ENCODE measurements around the gene JSRP1. TPM values are rescaled to one million over a fixed set of nuclear protein-coding genes. Genes with fewer than 3 reads are reported as not detected.

Gene JSRP1
- total and polyA plus RNA-seq, 7 donors = 107 to 271 (median 137) TPM

DNA sequence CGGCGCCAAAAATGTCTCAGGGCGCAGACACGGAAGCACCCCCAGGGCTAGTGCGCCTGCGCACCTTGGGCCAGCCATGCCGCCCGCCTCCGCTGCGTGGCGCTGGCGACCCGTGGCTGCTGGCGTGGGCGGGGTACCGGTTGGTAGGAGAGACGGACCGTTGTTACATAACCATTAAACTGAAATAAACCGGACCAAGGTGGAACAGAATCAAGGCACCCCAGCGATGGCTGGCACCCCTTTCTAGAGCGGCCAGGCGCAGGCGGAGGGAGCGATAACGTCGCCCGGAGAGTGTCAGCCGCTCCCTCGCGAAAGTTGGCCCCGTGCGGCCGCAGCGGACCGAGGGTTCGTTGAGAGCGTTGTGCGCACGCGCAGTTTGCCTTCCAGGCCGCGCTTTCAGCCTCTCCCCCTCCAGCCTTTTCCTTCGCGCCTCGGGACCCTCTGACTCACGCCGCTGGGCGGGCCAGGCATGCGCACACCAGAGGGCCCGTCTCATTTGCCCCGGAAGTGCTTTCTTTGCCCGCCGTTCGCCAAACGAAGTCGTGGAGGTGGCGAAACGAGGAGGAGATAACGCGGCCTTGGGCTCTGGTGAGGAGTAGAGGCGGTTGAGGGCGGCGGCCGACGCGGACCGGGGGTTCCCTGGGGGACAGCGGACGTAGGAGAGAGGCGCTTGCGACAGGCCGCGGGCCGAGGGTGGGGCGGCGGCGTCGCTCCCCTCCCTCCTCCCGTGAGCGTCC, 19.7 kb downstream of the JSRP1 start, which contains the start of the genes PLEKHJ1 and SF3A2:
TSS of gene PLEKHJ1 (minus strand) at position 16 of the 737 bp plus-strand sequence. CDS start 81 bp downstream, outside the sequence.
TSS of gene SF3A2 (plus strand) at position 511 of the 737 bp plus-strand sequence. CDS start 6,595 bp downstream, outside the sequence.
- intact Hi-C loops (cut with DNase I) = loop anchor here (2.0 to 10.0 kb wide), 6 partner anchors 36 to 156 kb away; partner anchors contain the start of genes AP3D1 (in 1 of the 2), LSM7 (in 1 of the 2) and SPPL2B (in 1 of the 2)
- ATAC-seq (peak; percentile 88 to 90 (median 88)), DNase-seq (peak; percentile 97 to 99)
- H3K9me3 ChIP-seq = no peaks in the 10 kb centered on the region
- TF ChIP-seq, protein P1, sequence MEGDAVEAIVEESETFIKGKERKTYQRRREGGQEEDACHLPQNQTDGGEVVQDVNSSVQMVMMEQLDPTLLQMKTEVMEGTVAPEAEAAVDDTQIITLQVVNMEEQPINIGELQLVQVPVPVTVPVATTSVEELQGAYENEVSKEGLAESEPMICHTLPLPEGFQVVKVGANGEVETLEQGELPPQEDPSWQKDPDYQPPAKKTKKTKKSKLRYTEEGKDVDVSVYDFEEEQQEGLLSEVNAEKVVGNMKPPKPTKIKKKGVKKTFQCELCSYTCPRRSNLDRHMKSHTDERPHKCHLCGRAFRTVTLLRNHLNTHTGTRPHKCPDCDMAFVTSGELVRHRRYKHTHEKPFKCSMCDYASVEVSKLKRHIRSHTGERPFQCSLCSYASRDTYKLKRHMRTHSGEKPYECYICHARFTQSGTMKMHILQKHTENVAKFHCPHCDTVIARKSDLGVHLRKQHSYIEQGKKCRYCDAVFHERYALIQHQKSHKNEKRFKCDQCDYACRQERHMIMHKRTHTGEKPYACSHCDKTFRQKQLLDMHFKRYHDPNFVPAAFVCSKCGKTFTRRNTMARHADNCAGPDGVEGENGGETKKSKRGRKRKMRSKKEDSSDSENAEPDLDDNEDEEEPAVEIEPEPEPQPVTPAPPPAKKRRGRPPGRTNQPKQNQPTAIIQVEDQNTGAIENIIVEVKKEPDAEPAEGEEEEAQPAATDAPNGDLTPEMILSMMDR (IDR thresholded peaks at IDR 0.05) = peak; percentile 93
- 0% methylated on average over 61 to 80 of the region's 80 CpGs for WGBS, 3 donors
- H3K27ac ChIP-seq = peak within 1 kb of the TSS; percentile 91
- H3K4me3 ChIP-seq = peak within 1 kb of the TSS; percentile 97
- no peaks in the 10 kb centered on the region for H3K27me3 ChIP-seq (ENCODE audit: insufficient read depth in 3 of 3, low read length in 2 of 3)
- H3K36me3 ChIP-seq (ENCODE audit: insufficient read depth in 1 of 2, low read depth in 1 of 2) = peaks cover 0 to 23% of the 10 kb centered on the region in 2 donors
- peaks cover 49% of the 10 kb centered on the region for H3K4me1 ChIP-seq

DNA sequence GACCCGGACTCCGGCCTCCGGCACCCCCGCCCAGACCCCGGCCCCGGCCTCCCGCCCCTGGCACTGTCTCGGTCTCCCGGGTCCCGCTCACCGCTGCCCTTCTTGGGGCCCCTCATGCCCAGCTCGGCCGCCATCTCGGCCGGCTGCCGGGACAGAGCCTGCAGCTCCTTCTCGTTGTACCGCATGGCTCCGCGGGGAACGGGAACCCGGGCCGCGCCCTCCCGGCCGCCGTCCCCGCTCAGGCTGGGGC, 20.2 kb downstream of the JSRP1 start:
- 0 to 1% (median 0%) methylated on average over 17 to 28 of the region's 28 CpGs for WGBS, 3 donors
- no peaks in the 10 kb centered on the region for H3K9me3 ChIP-seq
- intact Hi-C loops (cut with DNase I) = loop anchor here (2.0 to 10.0 kb wide), 6 partner anchors 37 to 156 kb away; partner anchors contain the start of genes AP3D1 (in 1 of the 2), LSM7 (in 1 of the 2) and SPPL2B (in 1 of the 2)
- H3K4me3 ChIP-seq = peak overlapping the region; percentile 97
- H3K4me1 ChIP-seq = peaks cover 49% of the 10 kb centered on the region
- DNase-seq (no peak), ATAC-seq (no peak)
- TF ChIP-seq, protein P1 (IDR thresholded peaks at IDR 0.05) = no peak
- no peaks in the 10 kb centered on the region for H3K27me3 ChIP-seq (ENCODE audit: insufficient read depth in 3 of 3, low read length in 2 of 3)
- peaks cover 0 to 23% of the 10 kb centered on the region in 2 donors for H3K36me3 ChIP-seq (ENCODE audit: insufficient read depth in 1 of 2, low read depth in 1 of 2)
- peak overlapping the region; percentile 91 for H3K27ac ChIP-seq

DNA sequence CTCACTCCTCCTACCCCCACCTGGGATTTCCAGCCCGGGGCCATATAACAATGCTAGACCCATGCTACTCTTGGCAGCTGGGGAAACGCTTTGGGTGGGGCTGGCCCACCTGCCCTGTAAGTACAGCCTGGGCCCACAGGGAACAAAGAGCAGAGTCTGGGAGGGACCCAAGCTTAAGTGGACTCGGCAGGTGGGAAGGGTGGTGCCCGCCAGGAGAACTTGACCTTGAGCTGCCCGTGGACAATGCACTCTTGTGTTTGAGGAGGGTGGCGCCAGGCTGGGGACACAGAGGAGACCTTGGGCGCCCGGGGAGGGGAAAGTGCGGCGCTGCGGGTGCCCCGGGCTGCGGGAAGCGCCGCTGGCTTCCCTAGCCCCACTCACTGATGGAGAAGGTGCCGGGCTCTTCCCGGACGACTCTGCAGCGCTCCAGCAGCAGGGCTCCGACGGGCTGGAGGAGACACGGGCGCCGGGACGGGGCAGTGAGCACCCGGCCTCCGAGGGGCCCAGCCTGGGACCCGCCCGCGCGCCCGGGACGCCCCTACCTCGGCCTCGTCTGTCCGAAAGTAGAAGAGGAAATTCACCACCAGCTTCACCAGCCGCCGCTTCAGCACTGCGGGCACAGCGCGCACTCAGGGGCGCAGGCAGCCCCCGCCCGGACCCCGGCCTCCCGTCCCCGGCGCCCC, 20.7 kb downstream of the JSRP1 start:
- peaks cover 0 to 23% of the 10 kb centered on the region in 2 donors for H3K36me3 ChIP-seq (ENCODE audit: insufficient read depth in 1 of 2, low read depth in 1 of 2)
- peak overlapping the region; percentile 91 for H3K27ac ChIP-seq
- peak overlapping the region; percentile 97 for H3K4me3 ChIP-seq
- ATAC-seq (peak in 3 of 4 donors; percentile 0 to 1 (median 0)), DNase-seq (no peak)
- H3K4me1 ChIP-seq = peaks cover 49% of the 10 kb centered on the region
- no peaks in the 10 kb centered on the region for H3K9me3 ChIP-seq
- TF ChIP-seq, protein P1 (IDR thresholded peaks at IDR 0.05) = no peak
- intact Hi-C loops (cut with DNase I) = loop anchor here (2.0 to 10.0 kb wide), 6 partner anchors 37 to 157 kb away; partner anchors contain the start of genes AP3D1 (in 1 of the 2), LSM7 (in 1 of the 2) and SPPL2B (in 1 of the 2)
- H3K27me3 ChIP-seq (ENCODE audit: insufficient read depth in 3 of 3, low read length in 2 of 3) = no peaks in the 10 kb centered on the region
- 0 to 1% (median 1%) methylated on average over 32 to 48 of the region's 48 CpGs for WGBS, 3 donors

DNA sequence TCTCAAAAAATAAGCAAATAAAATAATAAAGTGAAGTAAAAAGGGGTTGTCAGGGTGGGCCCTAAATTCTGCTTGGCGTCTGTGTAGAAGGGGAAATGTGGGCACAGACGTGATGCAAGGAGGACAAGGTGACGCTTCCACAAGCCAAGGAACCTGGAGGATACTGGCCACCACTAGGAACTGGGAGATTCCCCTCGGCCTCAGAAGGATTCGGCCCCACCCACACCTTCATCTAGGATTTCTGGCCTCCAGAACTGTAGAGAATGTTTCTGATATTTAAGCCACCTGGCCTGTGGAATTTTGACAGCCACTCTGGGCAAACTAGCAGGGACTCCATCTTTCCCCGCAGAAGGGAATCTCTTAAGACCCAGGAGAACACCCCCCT, 21.2 kb downstream of the JSRP1 start:
- no peak for DNase-seq
- Histone ChIP-seq H3K4me1 (peaks cover 46% of the 10 kb centered on the region), H3K36me3 (ENCODE audit: insufficient read depth in 1 of 2, low read depth in 1 of 2) (peaks cover 3 to 29% of the 10 kb centered on the region in 2 donors), H3K9me3 (no peaks in the 10 kb centered on the region), H3K4me3 (peak overlapping the region; percentile 97), H3K27ac (peak overlapping the region; percentile 91), H3K27me3 (ENCODE audit: insufficient read depth in 3 of 3, low read length in 2 of 3) (no peaks in the 10 kb centered on the region)
- WGBS, 3 donors = 40 to 61% (median 45%) methylated on average over 6 of the region's 6 CpGs
- no peak for ATAC-seq
- TF ChIP-seq, protein P1 (IDR thresholded peaks at IDR 0.05) = no peak
- intact Hi-C loops (cut with DNase I) = loop anchor here (5.0 to 10.0 kb wide), 5 partner anchors 78 to 157 kb away; partner anchors contain the start of genes AP3D1 (in 1 of the 2), LSM7 (in 1 of the 2) and SPPL2B (in 1 of the 2)
